ENCODE results near the gene DHRS7B. TPM values are rescaled to one million over a fixed set of nuclear protein-coding genes. Genes with fewer than 3 reads are reported as not detected.

Gene DHRS7B
- total and polyA plus RNA-seq, 12 donors = 17.1 to 48.6 (median 27.3) TPM

DNA sequence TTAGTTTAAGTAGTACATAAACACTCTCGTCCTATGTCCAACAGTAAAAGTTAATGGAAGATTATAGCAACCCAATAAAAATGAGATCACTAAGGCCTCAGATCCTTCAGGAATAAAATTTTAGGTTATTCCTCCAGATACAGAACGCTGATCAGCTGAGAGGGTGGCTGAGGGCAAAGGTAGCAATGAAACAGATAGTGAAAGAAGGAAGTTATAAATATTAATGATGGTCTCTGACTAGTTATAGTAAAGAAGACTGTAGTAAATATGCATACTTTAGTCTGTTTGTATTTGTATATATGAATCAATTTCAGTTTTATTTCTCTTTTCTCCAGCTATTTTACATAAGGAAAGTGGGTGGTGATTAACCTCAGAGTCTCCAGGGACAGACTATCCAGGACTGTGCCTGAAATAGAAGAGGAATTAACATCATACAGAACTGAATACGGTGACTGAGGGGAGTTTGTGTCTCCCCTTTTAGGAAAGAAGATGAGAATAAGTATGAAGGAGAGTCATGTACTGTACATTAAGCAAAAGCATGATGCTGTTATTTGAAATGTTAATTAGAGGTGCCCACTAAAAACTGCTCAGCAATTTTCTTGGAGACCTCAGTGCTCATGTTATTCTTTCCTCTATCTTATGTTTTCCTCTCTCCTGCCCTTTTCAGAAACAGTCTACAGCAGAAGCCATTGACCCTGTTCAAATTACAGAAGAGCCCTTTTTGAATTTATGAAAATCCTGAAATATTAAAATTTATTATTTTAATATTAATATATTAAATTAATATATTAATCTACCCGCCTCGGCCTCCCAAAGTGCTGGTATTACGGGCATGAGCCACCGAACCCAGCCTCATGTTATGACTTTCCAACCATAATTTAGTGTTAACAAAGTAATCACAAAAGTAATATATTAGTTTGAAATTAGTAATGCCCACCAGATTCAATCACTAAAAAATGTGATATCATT is 36.5 kb upstream of the DHRS7B start:
- WGBS, 2 donors = 83 to 85% methylated on average over 7 of the region's 7 CpGs
- no peaks in the 10 kb centered on the region for H3K4me1 ChIP-seq
- H3K9me3 ChIP-seq = no peaks in the 10 kb centered on the region
- no peak overlapping the region for H3K4me3 ChIP-seq
- no peaks in the 10 kb centered on the region for H3K36me3 ChIP-seq
- DNase-seq (no peak), ATAC-seq (no peak)
- H3K27ac ChIP-seq = no peak overlapping the region
- TF ChIP-seq CTCF (IDR thresholded peaks at IDR 0.05) = no peak
- peaks cover 0 to 4% (median 0%) of the 10 kb centered on the region in 7 donors for H3K27me3 ChIP-seq
- intact Hi-C loops (cut with DNase I) = loop anchor here in 1 of 10 donors (10.0 kb wide), 1 partner anchor 65 kb away; no protein-coding TSS in a partner anchor

- no peak for ATAC-seq
- DNase-seq = no peak
These were observed 35.7 kb upstream of the DHRS7B start for GRCh38 chr17:21090902-21091618.

GRCh38 chr17:21094298-21094704 is 32.5 kb upstream of the DHRS7B start:
- intact Hi-C loops (cut with DNase I) = no loop called here
- Histone ChIP-seq H3K4me3 (no peak overlapping the region), H3K4me1 (peaks cover 0 to 9% (median 7%) of the 10 kb centered on the region in 9 donors), H3K9me3 (no peaks in the 10 kb centered on the region), H3K27ac (no peak overlapping the region), H3K36me3 (no peaks in the 10 kb centered on the region), H3K27me3 (no peaks in the 10 kb centered on the region)
- 89 to 90% methylated on average over 5 of the region's 5 CpGs for WGBS, 2 donors
- ATAC-seq (no peak), DNase-seq (no peak)
- no peak for TF ChIP-seq CTCF (IDR thresholded peaks at IDR 0.05)

More at GRCh38 chr17:21090902-21091618, 35.7 kb upstream of the DHRS7B start:
- no peaks in the 10 kb centered on the region for H3K36me3 ChIP-seq
- H3K27ac ChIP-seq = no peak overlapping the region
- 62 to 73% methylated on average over 4 of the region's 4 CpGs for WGBS, 2 donors
- H3K27me3 ChIP-seq = no peaks in the 10 kb centered on the region
- intact Hi-C loops (cut with DNase I) = no loop called here
- no peak overlapping the region for H3K4me3 ChIP-seq
- no peak for TF ChIP-seq CTCF (IDR thresholded peaks at IDR 0.05)
- H3K9me3 ChIP-seq = no peaks in the 10 kb centered on the region
- H3K4me1 ChIP-seq = no peaks in the 10 kb centered on the region

DNA sequence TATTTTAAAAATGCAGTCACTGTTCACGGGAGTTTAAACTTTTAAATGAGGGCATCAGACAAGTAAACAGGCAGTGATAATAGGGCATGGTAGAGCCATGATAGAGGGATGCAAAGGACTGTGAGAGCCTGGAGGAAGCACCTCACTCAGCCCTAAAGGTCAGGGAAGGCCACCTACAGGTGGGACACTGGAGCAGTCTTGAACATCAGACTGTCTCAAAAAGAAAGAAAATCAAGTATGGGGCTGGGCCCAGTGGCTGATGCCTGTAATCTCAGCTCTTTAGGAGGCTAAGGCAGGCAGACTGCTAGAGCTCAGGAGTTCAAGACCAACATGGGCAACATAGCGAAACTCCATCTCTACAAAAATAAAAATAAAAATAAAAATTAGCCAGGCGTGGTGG is 31.0 kb upstream of the DHRS7B start:
- ATAC-seq = no peak
- 88 to 93% methylated on average over 3 of the region's 3 CpGs for WGBS, 2 donors

More for the DNA sequence above, 31.0 kb upstream of the DHRS7B start:
- intact Hi-C loops (cut with DNase I) = no loop called here
- H3K4me3 ChIP-seq = no peak overlapping the region
- no peaks in the 10 kb centered on the region for H3K9me3 ChIP-seq
- no peak overlapping the region for H3K27ac ChIP-seq
- H3K4me1 ChIP-seq = peaks cover 0 to 14% (median 13%) of the 10 kb centered on the region in 9 donors
- no peaks in the 10 kb centered on the region for H3K36me3 ChIP-seq
- TF ChIP-seq CTCF (IDR thresholded peaks at IDR 0.05) = no peak
- H3K27me3 ChIP-seq = no peaks in the 10 kb centered on the region
- DNase-seq = no peak

All from heart right ventricle (tissue), 16 donors.